Subcutaneous abdominal adipose tissue (tissue), 5 donors: Measurements from ENCODE around the gene TMEM161A.

Source experiments
- H3K27ac ChIP-seq: one replicate; pipeline ENCODE4 v1.7.0; 2013; ENCODE audit warnings: low read depth, mild to moderate bottlenecking, inconsistent platforms, low read length, moderate library complexity
- H3K27me3 ChIP-seq, 5 donors: one replicate each; pipeline ENCODE4 v1.7.0; 2013; ENCODE audit warnings: low read length in 5 of 5, inconsistent platforms in 1 of 5; ENCODE audit not compliant: control insufficient read depth in 5 of 5, insufficient read depth in 4 of 5
- H3K36me3 ChIP-seq, 5 donors: one replicate each; pipeline ENCODE4 v1.7.0; 2013; ENCODE audit warnings: low read length in 5 of 5; ENCODE audit not compliant: control insufficient read depth in 5 of 5, insufficient read depth in 5 of 5
- H3K4me1 ChIP-seq, 5 donors: one replicate each; pipeline ENCODE4 v1.7.0; 2013; ENCODE audit warnings: low read length in 5 of 5, mild to moderate bottlenecking in 3 of 5, moderate library complexity in 1 of 5; ENCODE audit not compliant: control insufficient read depth in 5 of 5, insufficient read depth in 5 of 5
- H3K4me3 ChIP-seq, 5 donors: one replicate each; pipeline ENCODE4 v1.7.0; 2013; ENCODE audit warnings: low read length in 5 of 5, low read depth in 1 of 5
- H3K9ac ChIP-seq, 5 donors: one replicate each; pipeline ENCODE4 v1.7.0; 2013; ENCODE audit warnings: low read length in 5 of 5, mild to moderate bottlenecking in 4 of 5, moderate library complexity in 3 of 5
- H3K9me3 ChIP-seq, 5 donors: one replicate each; pipeline ENCODE4 v1.7.0; 2013; ENCODE audit warnings: low read length in 5 of 5; ENCODE audit not compliant: control insufficient read depth in 5 of 5
- donor health status: healthy.
- donor health status: healthy.
- donor health status: healthy.
- donor health status: healthy.
- donor health status: healthy.

Gene TMEM161A

DNA sequence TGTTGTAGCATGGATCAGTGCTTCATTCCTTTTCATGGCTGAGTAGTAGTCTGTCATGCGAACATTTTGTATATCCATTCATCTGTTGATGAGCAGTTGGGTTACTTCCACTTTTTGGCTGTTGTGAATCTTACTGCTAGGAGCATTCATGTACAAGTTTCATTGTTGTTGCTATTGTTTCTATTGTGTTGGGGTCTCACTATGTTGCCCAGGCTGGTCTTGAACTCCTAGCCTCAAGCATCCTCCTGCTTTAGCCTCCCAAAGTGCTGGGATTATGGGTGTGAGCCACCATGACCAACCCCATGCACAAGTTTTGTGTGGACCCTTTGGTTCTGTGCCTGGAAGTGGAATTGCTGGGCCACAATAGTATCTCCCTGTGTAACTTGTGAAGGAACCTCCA, 58.7 kb downstream of the TMEM161A start:
- Histone ChIP-seq H3K27me3 (no peaks in the 10 kb centered on the region), H3K27ac (no peak overlapping the region)

DNA sequence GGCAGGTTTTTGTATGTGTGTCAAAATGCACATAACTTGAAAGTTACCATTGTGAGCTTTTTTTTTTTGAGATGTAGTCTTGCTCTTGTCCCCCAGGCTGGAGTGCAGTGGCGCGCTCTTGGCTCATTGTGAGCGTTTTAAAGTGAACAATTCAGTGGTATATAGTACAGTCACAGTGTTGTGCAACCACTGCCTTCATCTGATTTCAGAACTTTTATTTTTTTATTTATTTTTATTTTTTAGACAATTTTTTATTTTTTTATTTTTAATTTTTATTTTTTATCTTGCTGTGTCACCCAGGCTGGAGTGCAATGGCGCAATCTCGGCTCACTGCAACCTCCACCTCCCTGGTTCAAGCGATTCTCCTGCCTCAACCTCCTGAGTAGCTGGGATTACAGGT, 59.5 kb downstream of the TMEM161A start:
- Histone ChIP-seq H3K4me1 (peaks cover 2 to 10% (median 8%) of the 10 kb centered on the region in 5 donors), H3K9me3 (no peaks in the 10 kb centered on the region), H3K27ac (no peak overlapping the region), H3K36me3 (peaks cover 0 to 11% (median 9%) of the 10 kb centered on the region in 5 donors), H3K4me3 (no peak overlapping the region), H3K27me3 (no peaks in the 10 kb centered on the region), H3K9ac (no peak overlapping the region)

More for the DNA sequence above, 58.7 kb downstream of the TMEM161A start:
- H3K36me3 ChIP-seq, result peaks cover 0 to 14% (median 9%) of the 10 kb centered on the region in 5 donors
- H3K9ac ChIP-seq, result no peak overlapping the region
- no peaks in the 10 kb centered on the region for H3K9me3 ChIP-seq
- H3K4me3 ChIP-seq, result no peak overlapping the region
- H3K4me1 ChIP-seq, result peaks cover 2 to 10% (median 8%) of the 10 kb centered on the region in 5 donors

DNA sequence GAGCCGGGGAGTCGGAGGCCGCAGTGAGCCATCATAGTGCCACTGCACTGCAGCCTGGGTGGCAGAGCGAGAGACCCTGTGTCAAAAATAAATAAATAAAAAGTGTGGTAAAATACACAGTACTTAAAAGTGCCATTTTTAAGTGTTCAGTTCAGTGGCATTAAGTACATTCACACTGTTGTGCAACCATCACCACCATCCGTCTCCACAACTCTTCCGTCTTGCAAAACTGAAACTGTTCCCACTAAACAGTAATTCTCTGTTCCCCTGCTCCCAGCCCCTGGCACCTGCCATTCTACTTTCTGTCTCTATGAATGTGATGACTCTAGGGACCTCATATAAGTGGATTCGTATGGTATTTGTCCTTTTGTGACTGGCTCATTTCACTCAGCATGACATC, 61.2 kb downstream of the TMEM161A start:
- Histone ChIP-seq H3K9me3 (no peaks in the 10 kb centered on the region), H3K27ac (no peak overlapping the region), H3K9ac (no peak overlapping the region), H3K4me3 (no peak overlapping the region), H3K36me3 (peaks cover 0 to 9% (median 6%) of the 10 kb centered on the region in 5 donors), H3K27me3 (no peaks in the 10 kb centered on the region), H3K4me1 (peaks cover 2 to 10% (median 9%) of the 10 kb centered on the region in 5 donors)

DNA sequence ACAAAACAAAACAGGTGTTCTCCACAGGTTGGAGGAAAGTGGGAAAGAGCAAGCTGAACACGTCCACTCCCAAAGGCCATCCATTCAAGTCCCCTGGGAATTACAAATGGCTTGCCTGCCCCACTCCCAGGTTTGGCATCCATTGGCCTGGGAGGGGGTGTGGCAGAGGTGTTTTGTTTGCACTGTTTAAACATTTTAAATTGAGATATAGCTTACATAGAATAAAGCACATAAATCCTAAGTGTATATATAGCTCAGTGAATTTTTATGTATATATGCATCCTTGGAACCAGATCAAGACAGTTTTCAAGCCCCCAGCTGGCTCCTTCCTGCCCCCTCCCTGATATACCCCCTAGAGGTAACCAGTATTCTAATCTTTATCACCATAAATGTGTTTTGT, 61.8 kb downstream of the TMEM161A start:
- no peaks in the 10 kb centered on the region for H3K9me3 ChIP-seq
- no peak overlapping the region for H3K27ac ChIP-seq
- H3K4me3 ChIP-seq, result no peak overlapping the region
- H3K4me1 ChIP-seq, result peaks cover 0 to 5% (median 4%) of the 10 kb centered on the region in 5 donors
- peaks cover 0 to 9% (median 6%) of the 10 kb centered on the region in 5 donors for H3K36me3 ChIP-seq
- no peaks in the 10 kb centered on the region for H3K27me3 ChIP-seq
- no peak overlapping the region for H3K9ac ChIP-seq

DNA sequence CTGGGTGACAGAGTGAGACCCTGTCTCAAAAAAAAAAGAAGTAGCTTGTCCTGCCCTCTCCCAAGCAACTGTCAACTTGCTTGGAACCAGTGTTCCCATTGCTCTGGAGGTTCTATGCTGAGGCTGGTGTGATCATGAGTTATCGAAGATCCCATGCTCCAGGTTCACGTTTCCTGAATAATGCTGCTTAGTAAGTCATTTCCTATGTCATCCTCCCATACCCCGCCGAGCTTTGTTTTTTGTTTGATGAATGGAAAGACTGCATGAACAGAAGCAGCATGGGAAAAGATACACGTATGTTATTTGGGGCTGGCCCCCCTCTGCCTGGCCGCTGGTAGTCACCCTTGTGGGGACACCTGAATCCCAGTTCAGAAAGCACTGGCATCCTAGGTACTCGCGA, 63.2 kb downstream of the TMEM161A start:
- Histone ChIP-seq H3K27ac (no peak overlapping the region), H3K4me3 (no peak overlapping the region), H3K27me3 (no peaks in the 10 kb centered on the region), H3K4me1 (peaks cover 0 to 2% (median 0%) of the 10 kb centered on the region in 5 donors), H3K9ac (no peak overlapping the region), H3K9me3 (no peaks in the 10 kb centered on the region), H3K36me3 (peaks cover 0 to 11% (median 6%) of the 10 kb centered on the region in 5 donors)

DNA sequence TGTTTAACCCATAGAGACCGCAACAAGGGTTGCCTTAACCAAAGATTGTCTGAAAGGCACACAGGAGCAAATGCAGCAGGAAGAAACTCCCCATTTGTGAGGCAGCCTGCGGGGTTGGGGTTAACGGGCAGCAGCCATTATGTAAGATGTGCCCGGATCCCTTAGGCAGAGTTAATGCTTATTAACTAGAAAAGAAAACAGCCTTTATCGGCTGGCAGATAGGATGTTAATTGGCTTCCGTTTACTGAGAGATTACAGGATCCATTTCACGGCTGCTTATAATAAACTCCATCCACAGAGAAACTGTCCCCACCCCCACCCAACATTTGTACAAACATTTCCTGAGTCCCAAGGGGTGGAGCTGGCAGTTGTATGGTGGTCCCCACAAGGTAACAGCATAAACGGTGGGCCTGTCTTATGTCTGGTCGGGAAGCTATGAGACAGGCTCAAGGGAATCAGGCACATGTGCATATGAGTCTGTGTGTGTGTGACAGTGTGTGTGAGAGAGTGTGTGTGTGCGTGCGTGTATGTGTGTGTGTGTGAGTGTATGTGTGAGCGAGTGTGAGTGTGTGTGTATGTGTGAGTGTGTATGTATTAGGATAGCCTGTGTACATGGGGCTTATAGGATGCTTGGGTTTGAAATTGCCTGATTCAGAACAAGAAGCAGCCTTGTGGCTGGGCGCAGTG, 63.9 kb downstream of the TMEM161A start:
- H3K4me1 ChIP-seq, result peaks cover 0 to 4% (median 3%) of the 10 kb centered on the region in 5 donors
- H3K36me3 ChIP-seq, result peaks cover 0 to 11% (median 6%) of the 10 kb centered on the region in 5 donors
- no peaks in the 10 kb centered on the region for H3K27me3 ChIP-seq
- no peak overlapping the region for H3K4me3 ChIP-seq
- H3K9ac ChIP-seq, result no peak overlapping the region
- no peak overlapping the region for H3K27ac ChIP-seq
- H3K9me3 ChIP-seq, result no peaks in the 10 kb centered on the region

DNA sequence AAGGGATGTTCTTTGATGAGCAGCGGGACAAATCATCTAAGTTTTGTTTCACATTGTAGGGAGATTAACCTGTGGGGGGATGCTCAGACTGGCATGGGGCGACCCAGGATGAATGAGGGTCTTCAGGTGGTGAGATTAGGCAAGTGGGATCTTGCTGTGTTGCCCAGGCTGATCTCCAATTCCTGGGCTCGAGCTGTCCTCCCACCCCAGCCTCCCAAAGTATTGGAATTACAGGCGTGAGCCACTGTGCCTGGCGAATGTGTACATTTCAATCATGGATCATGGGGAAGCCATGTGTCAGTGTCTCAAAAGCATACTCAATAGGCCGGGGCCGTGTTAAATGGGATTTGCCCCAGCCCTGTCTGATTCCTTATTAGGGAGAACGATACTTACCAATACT, 66.4 kb downstream of the TMEM161A start:
- Histone ChIP-seq H3K9me3 (no peaks in the 10 kb centered on the region), H3K27ac (no peak overlapping the region), H3K4me3 (no peak overlapping the region), H3K4me1 (peaks cover 3 to 27% (median 16%) of the 10 kb centered on the region in 5 donors), H3K9ac (no peak overlapping the region), H3K36me3 (peaks cover 0 to 9% (median 6%) of the 10 kb centered on the region in 5 donors), H3K27me3 (no peaks in the 10 kb centered on the region)
